Cardiac septum (tissue), 1 donor: Measurements from ENCODE around the gene TRIM15. TPM values are rescaled to one million over a fixed set of nuclear protein-coding genes. Genes with fewer than 3 reads are reported as not detected.
"Not testable (repeated sequence)": the region's sequence is repeated elsewhere in the genome, so short reads cannot be mapped to it uniquely, and the experiment has no call there.

Experiments
- DNase-seq: peaks from one replicate; pipeline ENCODE4 v3.0.0-alpha.2; 2020; ENCODE audit warnings: low spot score
- intact Hi-C: fragments of 100-400 bp; cut with DNase I; formaldehyde crosslinking; loops from one replicate; pipeline ENCODE4 v1.14.0; 2022
- total RNA-seq: library from RNA; stranded (reverse); fragmentation: NEBNext Ultra II Directional; extraction: Animal tissue kit (Norgen Biotek cat#: 25700); gene quantifications from one replicate; pipeline ENCODE4 v1.2.1, GENCODE V29; 2021
- donor health status: DM: no; HTN: no; CAD: no.

Gene TRIM15
- total RNA-seq, 1 donor from 2014 or later: not detected

GRCh38 chr6:30160008-30160784 is 3.1 kb upstream of the TRIM15 start:
- DNase-seq: no peak
- intact Hi-C loops: no loop called here

- no peak for DNase-seq
- intact Hi-C loops: no loop called here
Measured at GRCh38 chr6:30160785-30161531, 2.4 kb upstream of the TRIM15 start, which contains the start of gene TRIM10. TRIM10 (minus strand) TSS chr6:30161211; CDS start chr6:30160858, 353 bp downstream.

- intact Hi-C loops: no loop called here
- DNase-seq: no peak
Measured at GRCh38 chr6:30162265-30163089, 869 bp upstream of the TRIM15 start.

GRCh38 chr6:30163918-30164654 is 740 bp downstream of the TRIM15 start:
- no peak for DNase-seq
- intact Hi-C loops: no loop called here

- intact Hi-C loops: no loop called here
- DNase-seq: no peak
Measured at GRCh38 chr6:30164714-30165113, 1.4 kb downstream of the TRIM15 start.

GRCh38 chr6:30165238-30165637 is 1.9 kb downstream of the TRIM15 start:
- intact Hi-C loops, DNase-seq: not testable (repeated sequence)

GRCh38 chr6:30167101-30167500 is 3.8 kb downstream of the TRIM15 start:
- DNase-seq: no peak
- intact Hi-C loops: no loop called here

- intact Hi-C loops: no loop called here
- DNase-seq: no peak
Measured at GRCh38 chr6:30168741-30169140, 5.4 kb downstream of the TRIM15 start.

GRCh38 chr6:30169658-30170614 is 6.6 kb downstream of the TRIM15 start:
- intact Hi-C loops: no loop called here
- DNase-seq: no peak

GRCh38 chr6:30171677-30172471 is 8.5 kb downstream of the TRIM15 start:
- intact Hi-C loops: no loop called here
- no peak for DNase-seq

- DNase-seq: no peak
- intact Hi-C loops: no loop called here
Measured at GRCh38 chr6:30172681-30173080, 9.3 kb downstream of the TRIM15 start.

- DNase-seq: no peak
Measured at GRCh38 chr6:30175765-30176164, 12.4 kb downstream of the TRIM15 start.

GRCh38 chr6:30178837-30179236 is 15.5 kb downstream of the TRIM15 start:
- DNase-seq: no peak
- intact Hi-C loops: no loop called here

More at GRCh38 chr6:30175765-30176164, 12.4 kb downstream of the TRIM15 start:
- intact Hi-C loops: no loop called here

GRCh38 chr6:30180145-30180544 is 16.8 kb downstream of the TRIM15 start:
- DNase-seq: no peak
- intact Hi-C loops: no loop called here

GRCh38 chr6:30184417-30185031 is 21.2 kb downstream of the TRIM15 start:
- intact Hi-C loops: no loop called here
- no peak for DNase-seq

- intact Hi-C loops: no loop called here
- DNase-seq: no peak
Measured at GRCh38 chr6:30185846-30186484, 22.6 kb downstream of the TRIM15 start.

GRCh38 chr6:30188541-30188940 is 25.2 kb downstream of the TRIM15 start:
- no peak for DNase-seq
- intact Hi-C loops: no loop called here
